Measurements from ENCODE around the gene ABI3. TPM values are rescaled to one million over a fixed set of nuclear protein-coding genes. Genes with fewer than 3 reads are reported as not detected.
"Not testable (repeated sequence)": the region's sequence is repeated elsewhere in the genome, so short reads cannot be mapped to it uniquely, and the experiment has no call there.

Gene ABI3, protein sequence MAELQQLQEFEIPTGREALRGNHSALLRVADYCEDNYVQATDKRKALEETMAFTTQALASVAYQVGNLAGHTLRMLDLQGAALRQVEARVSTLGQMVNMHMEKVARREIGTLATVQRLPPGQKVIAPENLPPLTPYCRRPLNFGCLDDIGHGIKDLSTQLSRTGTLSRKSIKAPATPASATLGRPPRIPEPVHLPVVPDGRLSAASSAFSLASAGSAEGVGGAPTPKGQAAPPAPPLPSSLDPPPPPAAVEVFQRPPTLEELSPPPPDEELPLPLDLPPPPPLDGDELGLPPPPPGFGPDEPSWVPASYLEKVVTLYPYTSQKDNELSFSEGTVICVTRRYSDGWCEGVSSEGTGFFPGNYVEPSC
- 15.8 TPM for total RNA-seq

- DNase-seq (ENCODE audit: low spot score): no peak
Observed at GRCh38 chr17:49210158-49211029, at the start of gene ABI3, which contains the start of gene GNGT2. Gene ABI3, plus strand, starts transcription at chr17:49210707. Its CDS starts 18 bp downstream, at chr17:49210725. Gene GNGT2, minus strand, starts transcription at chr17:49210574. Its CDS starts 3,152 bp downstream, at chr17:49207422.

DNA sequence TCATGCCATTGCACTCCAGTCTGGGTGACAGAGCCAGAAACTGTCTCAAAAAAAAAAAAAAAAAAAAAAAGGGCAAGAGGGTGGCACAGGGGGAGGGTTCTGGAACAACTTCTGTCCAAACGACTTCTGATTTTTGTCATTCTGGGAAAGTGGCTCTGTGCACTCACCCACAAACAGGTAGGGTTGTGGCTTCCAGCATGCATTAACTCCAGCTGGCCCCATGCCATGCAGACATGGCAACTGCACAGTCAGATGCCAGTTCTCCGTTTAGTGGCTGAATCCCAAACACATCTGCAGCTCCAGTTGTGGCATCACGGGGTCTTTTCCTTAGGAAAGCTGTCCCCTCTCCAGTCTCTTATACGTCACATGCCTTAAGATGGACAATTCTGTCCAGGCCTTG is 47.6 kb upstream of the ABI3 start:
- no peak for DNase-seq (ENCODE audit: low spot score)

- DNase-seq (ENCODE audit: low spot score): no peak
Observed at GRCh38 chr17:49165143-49165542, 45.4 kb upstream of the ABI3 start.

GRCh38 chr17:49168706-49169105 is 41.8 kb upstream of the ABI3 start:
- no peak for DNase-seq (ENCODE audit: low spot score)

- DNase-seq (ENCODE audit: low spot score): no peak
Observed at GRCh38 chr17:49170216-49170615, 40.3 kb upstream of the ABI3 start.

- not testable (repeated sequence) for DNase-seq (ENCODE audit: low spot score)
Observed at GRCh38 chr17:49170711-49171110, 39.8 kb upstream of the ABI3 start.

DNA sequence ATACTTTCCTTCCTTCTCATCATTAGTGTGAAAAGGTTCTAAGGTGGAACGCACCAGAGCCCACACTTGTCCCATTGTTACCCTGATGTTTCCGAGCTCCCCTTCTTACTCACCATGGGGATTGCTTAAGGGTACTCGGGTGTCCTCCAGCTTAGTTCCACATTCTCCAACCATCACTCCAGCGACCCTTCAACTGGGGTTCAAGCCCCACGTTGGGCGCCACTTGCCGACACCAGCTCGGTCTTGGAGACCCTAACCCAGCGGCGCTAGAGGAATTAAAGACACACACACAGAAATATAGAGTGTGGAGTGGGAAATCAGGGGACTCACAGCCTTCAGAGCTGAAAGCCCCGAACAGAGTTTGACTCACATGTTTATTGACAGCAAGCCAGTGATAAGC is 34.5 kb upstream of the ABI3 start:
- not testable (repeated sequence) for DNase-seq (ENCODE audit: low spot score)

GRCh38 chr17:49180303-49180702 is 30.2 kb upstream of the ABI3 start:
- DNase-seq (ENCODE audit: low spot score): peak; percentile 58

DNA sequence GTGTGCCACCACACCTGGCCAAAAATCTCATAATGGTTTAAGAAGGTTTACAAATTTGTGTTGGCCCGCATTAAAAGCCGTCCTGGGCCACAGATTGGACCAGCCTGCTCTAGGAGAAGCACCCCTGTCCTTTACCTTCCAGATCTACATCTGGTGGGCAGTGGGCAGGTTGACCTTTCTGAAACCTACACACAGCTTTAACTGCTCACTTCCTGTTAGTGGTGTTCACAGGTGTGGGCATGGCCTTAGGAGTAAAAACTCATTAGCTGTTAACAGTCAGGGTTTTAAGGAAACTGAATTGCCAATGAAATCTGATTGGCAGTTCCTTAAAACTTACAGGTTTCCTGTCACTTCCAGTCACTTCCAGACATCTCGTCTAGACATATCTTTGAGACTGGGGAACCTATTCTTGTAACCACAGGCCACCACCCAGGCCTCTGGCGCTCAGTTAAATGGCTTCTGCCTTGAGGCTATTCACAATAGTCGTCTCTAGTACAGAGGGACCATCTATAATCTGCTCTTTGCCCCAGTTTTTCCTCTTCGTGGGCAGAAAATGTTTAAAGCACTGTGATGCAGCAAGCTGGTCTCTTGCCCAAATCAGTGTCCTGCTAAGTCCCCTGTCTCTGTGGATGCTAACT is 29.4 kb upstream of the ABI3 start:
- no peak for DNase-seq (ENCODE audit: low spot score)

DNA sequence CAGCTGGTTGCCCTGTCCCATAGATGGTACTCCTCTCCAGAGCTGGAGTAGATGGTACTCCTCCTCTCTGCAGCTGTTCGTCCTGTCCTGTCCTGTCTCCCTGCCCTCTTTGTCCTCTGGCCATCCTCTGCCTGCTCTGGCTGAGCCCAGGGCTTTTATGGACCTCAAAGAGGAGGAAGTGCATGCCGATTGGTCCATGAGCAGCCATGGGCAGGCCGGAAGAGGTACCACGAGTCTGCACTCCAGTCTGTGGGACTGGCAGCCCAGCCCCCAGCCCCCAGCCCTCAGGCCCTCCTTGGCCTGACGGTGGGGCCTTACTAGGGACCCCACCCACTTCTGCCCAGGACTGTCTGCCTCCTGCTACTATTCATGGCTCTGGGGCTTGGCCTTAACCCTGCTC is 27.2 kb upstream of the ABI3 start:
- no peak for DNase-seq (ENCODE audit: low spot score)

- DNase-seq (ENCODE audit: low spot score): no peak
Observed at GRCh38 chr17:49183801-49184200, 26.7 kb upstream of the ABI3 start.

DNA sequence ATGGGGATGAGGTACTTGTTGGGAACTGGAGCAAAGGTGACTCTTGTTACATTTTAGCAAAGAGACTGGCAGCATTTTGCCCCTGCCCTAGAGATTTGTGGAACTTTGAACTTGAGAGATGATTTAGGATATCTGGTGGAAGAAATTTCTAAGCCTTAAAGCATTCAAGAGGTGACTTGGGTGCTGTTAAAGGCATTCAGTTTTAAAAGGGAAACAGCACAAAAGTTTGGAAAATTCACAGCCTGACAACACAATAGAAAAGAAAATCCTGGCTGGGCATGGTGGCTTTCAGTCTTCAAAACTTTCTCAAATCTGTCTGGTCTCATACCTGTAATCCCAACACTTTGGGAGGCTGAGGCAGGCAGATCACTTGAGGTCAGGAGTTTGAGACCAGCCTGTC is 26.0 kb upstream of the ABI3 start:
- not testable (repeated sequence) for DNase-seq (ENCODE audit: low spot score)

DNA sequence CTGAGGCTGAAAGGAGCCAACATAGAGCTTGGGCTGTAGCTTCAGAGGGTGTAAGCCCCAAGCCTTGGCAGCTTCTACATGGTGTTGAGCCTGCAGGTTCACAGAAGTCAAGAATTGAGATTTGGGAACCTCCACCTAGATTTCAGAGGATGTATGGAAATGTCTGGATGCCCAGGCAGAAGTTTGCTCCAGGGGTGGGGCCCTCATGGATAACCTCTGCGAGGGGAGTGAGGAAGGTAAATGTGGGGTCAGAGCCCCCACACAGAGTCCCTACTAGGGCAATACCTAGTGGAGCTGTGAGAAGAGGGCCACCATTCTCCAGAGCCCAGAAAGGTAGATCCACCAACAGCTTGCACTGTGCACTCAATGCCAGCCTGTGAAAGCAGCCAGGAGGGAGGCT is 25.1 kb upstream of the ABI3 start:
- not testable (repeated sequence) for DNase-seq (ENCODE audit: low spot score)

- no peak for DNase-seq (ENCODE audit: low spot score)
Observed at GRCh38 chr17:49187301-49187700, 23.2 kb upstream of the ABI3 start.

DNA sequence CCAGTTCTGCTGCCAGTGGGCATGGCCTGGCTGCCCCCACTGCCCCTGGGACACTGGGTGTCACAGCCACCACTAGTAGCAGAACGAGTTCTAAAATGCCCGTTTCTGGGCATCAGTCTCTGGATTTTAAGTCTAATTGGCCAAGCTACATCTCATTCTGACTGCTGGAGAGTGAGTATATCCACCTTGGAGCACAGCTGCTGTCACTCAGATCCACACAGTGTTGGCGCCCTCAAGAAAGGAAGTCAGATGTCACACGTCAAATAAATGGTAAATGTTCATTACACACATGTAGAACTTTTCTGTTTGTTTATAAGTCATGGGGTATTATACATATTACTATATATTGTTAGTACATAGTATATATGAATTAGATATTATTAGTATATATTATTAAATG is 19.6 kb upstream of the ABI3 start:
- DNase-seq (ENCODE audit: low spot score): no peak

GRCh38 chr17:49191409-49191916 is 19.0 kb upstream of the ABI3 start:
- no peak for DNase-seq (ENCODE audit: low spot score)

- DNase-seq (ENCODE audit: low spot score): peak; percentile 95
Observed at GRCh38 chr17:49191917-49192741, 18.4 kb upstream of the ABI3 start.

- peak; percentile 38 for DNase-seq (ENCODE audit: low spot score)
Observed at GRCh38 chr17:49193513-49194296, 16.8 kb upstream of the ABI3 start.

DNA sequence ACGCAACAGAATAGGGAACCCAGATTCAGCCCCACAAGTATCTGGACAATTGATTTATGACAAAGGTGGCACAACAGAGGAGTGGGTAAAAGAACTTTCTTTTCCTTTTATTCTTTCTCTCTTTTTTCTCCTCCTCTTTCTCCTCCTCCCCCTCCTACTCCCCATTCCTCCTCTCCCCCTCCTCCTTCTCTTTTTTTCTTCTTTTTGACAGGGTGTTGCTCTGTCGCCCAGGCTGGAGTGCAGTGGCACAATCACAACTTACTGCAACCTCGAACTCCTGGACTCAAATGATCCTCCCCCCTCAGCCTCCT is 16.3 kb upstream of the ABI3 start:
- no peak for DNase-seq (ENCODE audit: low spot score)

DNA sequence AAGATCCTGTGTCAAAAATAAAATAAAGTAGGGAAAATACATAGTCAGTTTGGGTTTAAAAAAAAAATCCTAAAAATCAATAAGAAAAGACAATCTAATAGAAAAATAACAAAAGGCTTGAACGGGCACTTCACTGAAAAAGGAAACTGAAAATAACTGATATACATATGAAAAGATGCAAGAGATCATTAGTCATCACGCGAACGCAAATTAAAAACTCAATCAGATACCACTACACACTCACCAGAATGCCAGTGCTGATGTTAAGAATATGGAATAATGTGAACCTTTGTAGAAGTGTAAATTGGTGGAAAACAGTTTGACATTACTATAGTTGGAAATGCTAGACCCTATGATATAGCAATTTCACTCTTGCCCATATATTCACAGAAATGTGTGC is 14.8 kb upstream of the ABI3 start:
- no peak for DNase-seq (ENCODE audit: low spot score)

DNA sequence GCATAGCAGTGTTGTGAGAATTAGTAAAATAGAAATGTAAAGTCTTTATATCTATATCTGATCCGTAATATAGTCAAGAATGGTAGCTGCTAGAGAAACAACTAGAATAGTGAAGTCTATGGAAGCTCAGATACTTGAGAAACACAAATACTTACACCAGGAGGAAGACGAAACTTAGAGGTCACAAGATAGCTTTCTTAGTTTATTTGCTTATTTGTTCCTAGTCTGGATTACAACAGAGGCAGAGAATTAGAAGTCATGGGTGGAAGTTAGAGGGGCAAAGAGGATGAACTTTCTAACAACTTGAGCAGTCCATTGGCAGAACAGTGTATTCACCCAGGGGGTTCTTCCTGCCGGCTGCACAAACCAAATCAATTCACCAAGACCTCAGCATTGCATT is 14.0 kb upstream of the ABI3 start:
- DNase-seq (ENCODE audit: low spot score): no peak
